Glomerular visceral epithelial cell (primary cell): ENCODE measurements around the gene LASP1NB.
"Not testable (repeated sequence)": the region's sequence is repeated elsewhere in the genome, so short reads cannot be mapped to it uniquely, and the experiment has no call there.

Source experiments
- DNase-seq: peaks from one replicate; pipeline ENCODE4 v3.0.0-alpha.2; 2016; ENCODE audit errors: extremely low spot score

LASP1NB gene

DNA sequence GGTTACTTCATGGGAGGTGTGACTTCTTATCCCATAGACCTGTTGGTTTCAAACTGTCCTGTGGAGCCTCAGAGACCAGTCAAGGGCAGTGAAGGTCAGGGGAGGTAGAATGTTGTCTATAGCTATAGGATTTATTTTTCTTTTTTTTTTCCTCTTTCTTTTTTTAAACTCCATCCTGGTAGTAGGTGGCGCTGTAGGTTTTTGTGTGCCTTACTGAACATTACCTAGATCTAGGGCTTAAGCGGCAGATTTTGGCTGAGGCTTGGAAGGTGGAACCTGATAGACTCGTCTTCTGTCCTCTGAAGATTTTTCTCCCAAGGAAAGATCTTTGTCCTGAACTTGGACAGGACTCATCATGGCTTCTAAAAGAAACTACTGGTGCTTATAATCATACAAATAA is 8.2 kb upstream of the LASP1NB start:
- DNase-seq: no peak

DNA sequence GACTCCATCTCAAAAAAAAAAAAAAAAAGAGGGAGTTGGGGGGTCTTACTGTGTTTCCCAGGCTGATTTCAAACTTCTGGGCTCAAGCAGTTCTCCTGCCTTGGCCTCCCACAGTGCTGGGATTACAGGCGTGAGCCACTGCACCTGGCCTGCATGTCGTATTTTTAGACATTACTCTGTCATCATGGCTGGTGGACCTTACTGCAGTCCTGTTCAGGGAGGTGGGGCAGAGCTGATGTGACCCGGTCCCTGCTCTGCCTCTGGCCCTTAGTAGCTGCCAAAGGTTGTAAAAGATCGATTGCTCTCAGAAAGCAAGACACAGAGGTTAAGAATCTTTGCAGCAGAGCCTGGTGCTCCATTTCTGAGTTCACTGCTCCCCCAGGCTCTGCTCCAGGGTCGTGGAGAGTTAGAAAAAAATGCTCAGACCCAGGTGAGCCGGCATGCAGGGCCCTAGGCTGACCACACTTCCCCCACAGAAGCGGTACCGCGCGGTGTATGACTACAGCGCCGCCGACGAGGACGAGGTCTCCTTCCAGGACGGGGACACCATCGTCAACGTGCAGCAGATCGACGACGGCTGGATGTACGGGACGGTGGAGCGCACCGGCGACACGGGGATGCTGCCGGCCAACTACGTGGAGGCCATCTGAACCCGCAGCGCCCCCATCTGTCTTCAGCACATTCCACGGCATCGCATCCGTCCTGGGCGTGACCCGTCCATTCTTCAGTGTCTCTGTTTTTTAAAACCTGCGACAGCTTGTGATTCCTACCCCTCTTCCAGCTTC is 7.1 kb upstream of the LASP1NB start:
- DNase-seq: no peak

DNA sequence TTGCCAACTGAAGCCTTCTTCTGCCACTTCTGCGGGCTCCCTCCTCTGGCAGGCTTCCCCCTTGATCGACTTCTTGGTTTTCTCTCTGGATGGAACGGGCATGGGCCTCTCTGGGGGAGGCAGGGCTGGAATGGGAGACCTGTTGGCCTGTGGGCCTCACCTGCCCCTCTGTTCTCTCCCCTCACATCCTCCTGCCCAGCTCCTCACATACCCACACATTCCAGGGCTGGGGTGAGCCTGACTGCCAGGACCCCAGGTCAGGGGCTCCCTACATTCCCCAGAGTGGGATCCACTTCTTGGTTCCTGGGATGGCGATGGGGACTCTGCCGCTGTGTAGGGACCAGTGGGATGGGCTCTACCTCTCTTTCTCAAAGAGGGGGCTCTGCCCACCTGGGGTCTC is 6.5 kb upstream of the LASP1NB start:
- DNase-seq: no peak

DNA sequence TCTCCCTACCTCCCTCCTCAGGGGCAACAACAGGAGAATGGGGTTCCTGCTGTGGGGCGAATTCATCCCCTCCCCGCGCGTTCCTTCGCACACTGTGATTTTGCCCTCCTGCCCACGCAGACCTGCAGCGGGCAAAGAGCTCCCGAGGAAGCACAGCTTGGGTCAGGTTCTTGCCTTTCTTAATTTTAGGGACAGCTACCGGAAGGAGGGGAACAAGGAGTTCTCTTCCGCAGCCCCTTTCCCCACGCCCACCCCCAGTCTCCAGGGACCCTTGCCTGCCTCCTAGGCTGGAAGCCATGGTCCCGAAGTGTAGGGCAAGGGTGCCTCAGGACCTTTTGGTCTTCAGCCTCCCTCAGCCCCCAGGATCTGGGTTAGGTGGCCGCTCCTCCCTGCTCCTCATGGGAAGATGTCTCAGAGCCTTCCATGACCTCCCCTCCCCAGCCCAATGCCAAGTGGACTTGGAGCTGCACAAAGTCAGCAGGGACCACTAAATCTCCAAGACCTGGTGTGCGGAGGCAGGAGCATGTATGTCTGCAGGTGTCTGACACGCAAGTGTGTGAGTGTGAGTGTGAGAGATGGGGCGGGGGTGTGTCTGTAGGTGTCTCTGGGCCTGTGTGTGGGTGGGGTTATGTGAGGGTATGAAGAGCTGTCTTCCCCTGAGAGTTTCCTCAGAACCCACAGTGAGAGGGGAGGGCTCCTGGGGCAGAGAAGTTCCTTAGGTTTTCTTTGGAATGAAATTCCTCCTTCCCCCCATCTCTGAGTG is 5.9 kb upstream of the LASP1NB start:
- no peak for DNase-seq

DNA sequence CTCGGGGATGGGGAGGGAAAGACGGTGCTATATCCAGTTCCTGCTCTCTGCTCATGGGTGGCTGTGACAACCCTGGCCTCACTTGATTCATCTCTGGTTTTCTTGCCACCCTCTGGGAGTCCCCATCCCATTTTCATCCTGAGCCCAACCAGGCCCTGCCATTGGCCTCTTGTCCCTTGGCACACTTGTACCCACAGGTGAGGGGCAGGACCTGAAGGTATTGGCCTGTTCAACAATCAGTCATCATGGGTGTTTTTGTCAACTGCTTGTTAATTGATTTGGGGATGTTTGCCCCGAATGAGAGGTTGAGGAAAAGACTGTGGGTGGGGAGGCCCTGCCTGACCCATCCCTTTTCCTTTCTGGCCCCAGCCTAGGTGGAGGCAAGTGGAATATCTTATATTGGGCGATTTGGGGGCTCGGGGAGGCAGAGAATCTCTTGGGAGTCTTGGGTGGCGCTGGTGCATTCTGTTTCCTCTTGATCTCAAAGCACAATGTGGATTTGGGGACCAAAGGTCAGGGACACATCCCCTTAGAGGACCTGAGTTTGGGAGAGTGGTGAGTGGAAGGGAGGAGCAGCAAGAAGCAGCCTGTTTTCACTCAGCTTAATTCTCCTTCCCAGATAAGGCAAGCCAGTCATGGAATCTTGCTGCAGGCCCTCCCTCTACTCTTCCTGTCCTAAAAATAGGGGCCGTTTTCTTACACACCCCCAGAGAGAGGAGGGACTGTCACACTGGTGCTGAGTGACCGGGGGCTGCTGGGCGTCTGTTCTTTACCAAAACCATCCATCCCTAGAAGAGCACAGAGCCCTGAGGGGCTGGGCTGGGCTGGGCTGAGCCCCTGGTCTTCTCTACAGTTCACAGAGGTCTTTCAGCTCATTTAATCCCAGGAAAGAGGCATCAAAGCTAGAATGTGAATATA is 4.8 kb upstream of the LASP1NB start:
- DNase-seq: no peak

GRCh38 chr17:38921756-38922411 is 3.5 kb upstream of the LASP1NB start:
- DNase-seq: no peak

DNA sequence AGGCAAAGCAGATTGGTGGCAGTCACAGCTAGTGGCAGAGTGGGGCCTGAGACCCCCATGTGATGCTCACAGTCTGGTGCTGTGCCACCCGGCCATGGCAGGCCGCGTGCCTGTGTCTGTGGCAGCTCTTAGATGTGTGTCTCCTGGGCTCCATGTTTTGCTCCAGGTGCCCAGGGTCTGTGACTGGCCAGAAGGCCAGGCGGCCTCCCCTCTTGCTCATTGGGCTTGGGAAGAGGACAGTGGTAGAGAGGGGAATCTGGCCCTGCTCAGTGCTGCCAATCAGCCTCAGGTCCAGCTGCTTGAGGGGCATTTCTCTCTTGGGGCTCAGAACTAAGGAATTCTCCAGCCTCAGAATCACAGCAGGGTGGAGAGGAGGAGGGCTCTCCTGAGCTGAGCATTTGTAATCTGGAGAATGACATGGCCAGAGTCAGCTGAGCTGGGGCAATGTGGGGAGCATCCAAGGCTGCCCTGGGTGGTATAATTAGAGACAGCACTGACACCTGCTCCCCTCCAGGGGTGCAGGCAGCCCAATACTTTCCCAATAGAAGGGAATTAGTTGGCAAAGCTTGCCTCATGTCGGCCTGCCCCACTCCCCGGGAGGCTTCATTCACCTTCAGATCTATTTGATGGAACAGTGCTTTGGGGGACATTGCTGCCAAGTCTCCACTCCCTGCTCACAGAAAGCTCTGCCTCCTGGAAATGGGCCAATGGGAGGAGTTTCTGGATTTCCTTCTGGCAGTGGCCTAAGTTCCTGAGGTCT is 2.7 kb upstream of the LASP1NB start:
- DNase-seq: peak; percentile 66

GRCh38 chr17:38926293-38927070 is 1.1 kb downstream of the LASP1NB start:
- DNase-seq: peak; percentile 25

DNA sequence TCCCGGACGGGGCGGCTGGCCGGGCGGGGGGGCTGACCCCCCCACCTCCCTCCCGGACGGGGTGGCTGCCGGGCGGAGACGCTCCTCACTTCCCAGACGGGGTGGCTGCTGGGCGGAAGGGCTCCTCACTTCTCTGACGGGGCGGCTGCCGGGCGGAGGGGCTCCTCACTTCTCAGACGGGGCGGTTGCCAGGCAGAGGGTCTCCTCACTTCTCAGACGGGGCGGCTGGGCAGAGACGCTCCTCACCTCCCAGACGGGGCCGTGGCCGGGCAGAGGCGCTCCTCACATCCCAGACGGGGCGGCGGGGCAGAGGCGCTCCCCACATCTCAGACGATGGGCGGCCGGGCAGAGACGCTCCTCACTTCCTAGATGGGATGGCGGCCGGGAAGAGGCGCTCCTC is 5.4 kb downstream of the LASP1NB start:
- DNase-seq: not testable (repeated sequence)

GRCh38 chr17:38933962-38934361 is 8.5 kb downstream of the LASP1NB start:
- DNase-seq: not testable (repeated sequence)

- DNase-seq: no peak
These were observed 14.6 kb downstream of the LASP1NB start for GRCh38 chr17:38939987-38940386.

GRCh38 chr17:38940404-38940803 is 15.0 kb downstream of the LASP1NB start:
- DNase-seq: no peak

DNA sequence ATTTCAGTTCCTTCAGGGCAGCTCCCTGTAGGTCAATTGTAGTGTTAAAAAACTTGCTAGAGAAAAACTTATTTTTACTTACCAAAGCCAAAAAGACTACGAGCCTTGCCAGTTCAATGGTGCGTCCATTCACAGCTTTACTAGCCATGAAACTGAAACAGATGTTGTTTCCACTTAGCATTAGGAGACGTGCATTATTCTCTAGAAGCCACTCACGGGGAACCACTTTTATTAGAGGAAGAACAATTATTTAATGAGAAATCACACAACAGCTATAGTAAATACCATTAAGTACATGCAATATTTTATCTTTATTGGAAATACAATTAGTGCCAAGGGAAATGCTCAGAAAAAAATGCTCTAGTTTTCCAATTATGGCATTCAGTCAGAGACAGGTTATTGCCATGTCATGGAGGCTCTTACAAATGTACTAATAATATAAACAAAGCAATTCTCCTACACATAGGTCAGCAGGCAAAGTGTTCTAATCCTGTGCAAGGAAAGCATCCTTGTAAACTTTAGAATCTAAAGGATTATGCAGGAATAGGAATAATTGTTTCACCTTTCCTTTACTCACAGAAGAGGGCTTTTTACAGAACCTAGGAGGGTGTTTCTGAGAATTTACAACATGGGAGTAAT is 17.4 kb downstream of the LASP1NB start:
- DNase-seq: no peak

DNA sequence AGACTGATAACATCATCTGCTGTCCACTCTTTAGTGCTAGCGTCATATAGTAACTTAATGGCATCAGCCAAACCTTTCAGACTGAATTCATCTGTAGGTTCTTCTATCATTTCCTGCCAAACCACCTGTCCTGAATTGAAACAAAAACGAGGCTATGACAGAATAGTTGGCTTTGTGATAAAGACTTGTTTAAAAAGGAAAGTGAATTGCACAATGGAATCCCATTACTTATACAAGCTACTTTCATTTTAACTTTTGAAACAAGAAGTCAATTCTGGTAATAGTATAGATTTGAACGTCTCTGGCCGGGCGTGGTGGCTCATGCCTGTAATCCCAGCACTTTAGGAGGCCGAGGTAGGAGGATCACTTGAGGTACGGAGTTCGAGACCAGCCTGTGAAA is 18.2 kb downstream of the LASP1NB start:
- DNase-seq: no peak

- no peak for DNase-seq
These were observed 21.8 kb downstream of the LASP1NB start for GRCh38 chr17:38947189-38947588.

DNA sequence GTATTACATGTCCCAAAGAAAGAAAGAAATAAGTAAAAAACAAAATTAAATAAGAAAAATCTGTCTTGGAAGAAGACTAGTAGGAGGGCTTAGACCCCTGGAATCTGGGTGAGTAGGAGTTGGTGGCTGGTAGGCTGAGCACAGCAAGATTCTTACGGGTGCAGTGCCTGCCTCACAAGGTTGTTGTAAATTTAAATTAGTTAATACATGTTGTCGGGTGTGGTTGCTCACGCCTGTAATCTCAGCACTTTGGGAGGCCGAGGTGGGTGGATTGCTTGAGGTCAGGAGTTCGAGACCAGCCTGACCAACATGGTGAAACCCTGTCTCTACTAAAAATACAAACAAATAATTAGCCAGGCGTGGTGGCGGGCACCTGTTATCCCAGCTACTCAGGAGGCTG is 28.4 kb downstream of the LASP1NB start:
- not testable (repeated sequence) for DNase-seq

DNA sequence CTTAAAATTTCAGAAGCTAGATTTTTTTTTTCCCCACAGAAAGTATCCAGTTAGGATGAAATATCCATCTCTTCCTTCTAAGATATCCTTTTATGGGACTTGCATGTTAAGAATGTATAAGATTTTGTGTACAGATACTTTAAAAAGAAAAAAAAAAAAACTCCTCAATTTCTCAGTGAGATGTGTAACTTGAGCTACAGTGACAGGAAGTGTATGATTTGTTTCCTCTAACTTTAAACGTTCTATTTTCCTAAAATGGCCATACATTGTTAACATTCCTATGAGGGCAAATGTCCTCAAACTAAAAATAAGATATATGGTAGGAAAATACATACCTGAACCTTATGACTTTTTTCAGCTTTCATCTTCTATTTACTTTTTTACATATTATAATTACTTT is 32.9 kb downstream of the LASP1NB start:
- DNase-seq: no peak

DNA sequence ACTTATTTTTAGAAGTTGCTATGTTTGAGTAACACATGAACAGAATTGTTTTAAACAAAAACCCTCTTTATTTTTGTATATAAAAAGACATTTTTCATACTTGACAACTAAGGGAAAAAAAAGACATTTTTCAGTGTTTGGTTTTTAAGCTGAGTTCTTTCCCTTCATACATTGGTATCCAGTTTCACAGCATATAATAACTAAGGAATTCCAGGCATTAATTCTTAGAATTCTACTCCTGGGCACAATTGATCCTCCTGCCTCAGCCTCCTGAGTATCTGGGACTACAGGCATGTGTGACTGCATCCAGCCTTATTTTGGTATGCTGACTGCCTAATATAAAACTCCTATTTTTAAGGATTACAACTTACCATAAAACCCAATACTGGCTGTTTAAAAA is 33.3 kb downstream of the LASP1NB start:
- DNase-seq: no peak

DNA sequence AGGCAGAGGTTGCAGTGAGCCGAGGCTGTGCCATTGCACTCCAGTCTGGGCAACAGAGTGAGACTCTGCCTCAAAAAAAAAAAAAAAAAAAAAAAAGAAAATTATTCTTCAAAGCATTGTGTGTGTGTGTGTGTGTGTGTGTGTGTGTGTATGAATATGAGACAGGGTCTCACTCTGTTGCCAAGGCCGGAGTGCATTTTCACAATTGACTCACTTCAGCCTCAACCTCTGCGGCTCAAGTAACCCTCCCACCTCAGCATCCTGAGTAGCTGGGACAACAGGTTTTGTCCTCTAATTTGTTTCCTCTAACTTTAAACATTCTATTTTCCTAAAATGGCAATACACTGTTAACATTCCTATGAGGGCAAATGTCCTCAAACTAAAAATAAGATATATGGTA is 34.1 kb downstream of the LASP1NB start:
- DNase-seq: no peak

GRCh38 chr17:38960402-38960801 is 35.0 kb downstream of the LASP1NB start:
- no peak for DNase-seq
